K562 (cell line): ENCODE results near the gene FIS1. TPM values are rescaled to one million over a fixed set of nuclear protein-coding genes. Genes with fewer than 3 reads are reported as not detected.
"Not testable (repeated sequence)": the region's sequence is repeated elsewhere in the genome, so short reads cannot be mapped to it uniquely, and the experiment has no call there.

ENCODE experiments used
- ATAC-seq: fragments of 200-7000 bp; cut with Tn5 transposase; 3 replicates; pipeline ENCODE4 v1.9.1; 2020; ENCODE audit warnings: moderate library complexity
- BruUV-seq: library from RNA; stranded (reverse); fragments of 400-500 nt; replicated peaks from 2 replicates; lab custom pipeline; 2021; lab: Mats Ljungman, UMichigan
- CTCF ChIA-PET: fragments of 300-600 bp; formaldehyde crosslinking; extraction: SDS; loops from one replicate; lab custom pipeline; 2021; ENCODE audit warnings: low intra/inter-chr PET ratio; lab: Yijun Ruan, JAX
- POLR2A ChIA-PET: fragments of 300-600, 350-650 bp; sonication (Branson Sonifier 250); formaldehyde crosslinking; extraction: SDS; loops from one replicate; lab custom pipeline; 2021; ENCODE audit warnings: antibody characterized with exemption, inconsistent platforms; lab: Yijun Ruan, JAX
- DNase-seq, 4 experiments: peaks; one replicate each; pipeline versions ENCODE4 v3.0.0 to v3.0.0-alpha.2; 2011 to 2018; ENCODE audit warnings: low spot score in 3 of 4, mixed read lengths in 3 of 4; ENCODE audit errors: extremely low read depth in 1 of 4
- FAIRE-seq: peaks from 2 replicates; lab custom pipeline; 2011; peaks lifted over from hg19 to GRCh38; lab: Jason Lieb, UNC
- H2AFZ ChIP-seq: 2 replicates; pipeline ENCODE4 v1.6.0; 2011; ENCODE audit warnings: low read depth, low read length, control low read depth, inconsistent platforms
- H3K27ac ChIP-seq: fragments of 200-600 bp; 3 replicates; pipeline ENCODE4 v1.8.0; 2011; ENCODE audit warnings: low read depth, mild to moderate bottlenecking, control low read depth, inconsistent platforms, low read length, moderate library complexity, mixed read lengths; ENCODE audit errors: extremely low read depth
- H3K27me3 ChIP-seq, 2 experiments: fragments of 300-600 bp in 1 of 2; 2 replicates in 1 of 2; 3 replicates in 1 of 2; pipeline versions ENCODE4 v1.6.0 to v1.8.0; 2011; ENCODE audit warnings: inconsistent platforms in 2 of 2, low read length in 2 of 2, mild to moderate bottlenecking in 1 of 2, mixed read lengths in 1 of 2, moderate library complexity in 1 of 2; ENCODE audit not compliant: control insufficient read depth in 2 of 2, insufficient read depth in 2 of 2
- H3K36me3 ChIP-seq: fragments of 300-600 bp; 3 replicates; pipeline ENCODE4 v1.8.0; 2011; ENCODE audit warnings: mild to moderate bottlenecking, low read length, inconsistent platforms; ENCODE audit not compliant: control insufficient read depth, insufficient read depth
- H3K4me1 ChIP-seq, 2 experiments: fragments of 200-600 bp in 1 of 2; replicated peaks in 1 of 2; 2 replicates in 1 of 2; 3 replicates in 1 of 2; pipeline versions ENCODE4 v1.5.1 to v1.8.0; 2011; ENCODE audit warnings: inconsistent platforms in 2 of 2, low read length in 2 of 2, mild to moderate bottlenecking in 1 of 2, mixed read lengths in 1 of 2, moderate library complexity in 1 of 2; ENCODE audit not compliant: control insufficient read depth in 2 of 2, insufficient read depth in 2 of 2
- H3K4me2 ChIP-seq: 2 replicates; pipeline ENCODE4 v1.6.1; 2011; ENCODE audit warnings: low read length, control low read depth, inconsistent platforms, mixed read lengths; ENCODE audit not compliant: insufficient read depth
- H3K4me3 ChIP-seq: fragments of 200-600 bp; sonication (generic), shearing (Covaris generic); 2 replicates; pipeline ENCODE4 v1.5.1; 2016; ENCODE audit warnings: control low read depth, inconsistent platforms
- H3K79me2 ChIP-seq: fragments of 200-600 bp; 3 replicates; pipeline ENCODE4 v1.8.0; 2011; ENCODE audit warnings: low read length, inconsistent platforms; ENCODE audit not compliant: control insufficient read depth, insufficient read depth
- H3K9ac ChIP-seq, 2 experiments: 2 replicates each; pipeline versions ENCODE4 v1.6.0 to v1.6.1; 2011; ENCODE audit warnings: low read depth in 2 of 2, low read length in 2 of 2, control low read depth in 1 of 2, inconsistent platforms in 1 of 2, mild to moderate bottlenecking in 1 of 2, mixed read lengths in 1 of 2; ENCODE audit not compliant: insufficient read depth in 1 of 2
- H3K9me1 ChIP-seq: one replicate; pipeline ENCODE4 v1.6.0; 2011; ENCODE audit warnings: inconsistent platforms, mild to moderate bottlenecking, low read length, moderate library complexity; ENCODE audit not compliant: control insufficient read depth, insufficient read depth
- H3K9me3 ChIP-seq: replicated peaks from 2 replicates; pipeline ENCODE4 v1.5.1; 2011; ENCODE audit warnings: low read depth, low read length, inconsistent platforms; ENCODE audit not compliant: control insufficient read depth, insufficient read depth
- H4K20me1 ChIP-seq: replicated peaks from 2 replicates; pipeline ENCODE4 v1.6.1; 2011; ENCODE audit warnings: low read length, inconsistent platforms, mixed read lengths; ENCODE audit not compliant: control insufficient read depth, insufficient read depth
- CEBPB ChIP-seq: fragments of 450-650 bp; IDR thresholded peaks from 2 replicates; pipeline ENCODE4 v1.6.1; 2016; ENCODE audit warnings: missing genetic modification characterization, missing compliant biosample characterization
- ETV1 ChIP-seq: fragments of 450-650 bp; conservative IDR thresholded peaks from 2 replicates; pipeline ENCODE4 v1.6.1; 2016; ENCODE audit warnings: missing genetic modification characterization, control low read depth, low read depth, missing compliant biosample characterization
- GABPA ChIP-seq: fragments of 200-800 bp; sonication (Bioruptor generic); conservative IDR thresholded peaks from 2 replicates; pipeline ENCODE4 v1.6.1; 2016; ENCODE audit warnings: low read depth, missing genetic modification characterization, missing compliant biosample characterization
- NRF1 ChIP-seq, 2 experiments: fragments of 450-650 bp; IDR thresholded peaks in 1 of 2; conservative IDR thresholded peaks in 1 of 2; 2 replicates each; pipeline ENCODE4 v1.6.1; 2014; ENCODE audit warnings: mild to moderate bottlenecking in 2 of 2
- WGBS: fragments of 100-300 bp; shearing (Covaris generic); methylation state at CpG from one replicate; pipeline ENCODE4 v1.1.6; 2016; ENCODE audit warnings: low coverage, mixed read lengths; ENCODE audit not compliant: insufficient coverage; ENCODE audit errors: missing lambda C conversion rate; 5-methylcytosine and 5-hydroxymethylcytosine counted together
- in situ Hi-C: fragments of 300-500 bp; cut with MboI; formaldehyde crosslinking; loops from 4 replicates; pipeline ENCODE4 v1.15.0; 2018; ENCODE audit warnings: inconsistent platforms, mixed read lengths
- intact Hi-C: fragments of 100-400 bp; cut with micrococcal nuclease; formaldehyde crosslinking; loops from 2 replicates; pipeline ENCODE4 v1.14.2; 2022
- polyA plus RNA-seq, 8 experiments: library from polyadenylated mRNA; depleted of rRNA in 4 of 8; stranded (reverse) in 5 of 8; unstranded in 3 of 8; fragments of >200 nt; fragmentation: Nextera tagmentation in 2 of 8; fragmentation: Illumina TruSeq in 1 of 8; extraction: Ambion mirVana in 2 of 8; extraction: Trizol in 1 of 8; gene quantifications; 2 replicates each; pipeline versions ENCODE4 v1.2.1 to v1.2.3, GENCODE V29; 2011 to 2014; ENCODE audit warnings: inconsistent platforms in 1 of 8, missing spikeins in 1 of 8
- total RNA-seq, 7 experiments: library from RNA; depleted of rRNA in 6 of 7; stranded (reverse); fragments of >200 nt in 6 of 7; fragmentation: Illumina TruSeq in 2 of 7; extraction: Trizol in 2 of 7; gene quantifications; 2 replicates each; pipeline versions ENCODE4 v1.2.1 to v1.2.3, GENCODE V29; 2011 to 2021; ENCODE audit warnings: low replicate concordance in 1 of 7
- TF ChIP-seq, protein P1 (sequence below): IDR thresholded peaks from 2 replicates; pipeline ENCODE4 v1.6.1; 2011; ENCODE audit warnings: borderline replicate concordance, low read depth, mild to moderate bottlenecking, moderate library complexity, low read length; ENCODE audit not compliant: insufficient read depth, poor library complexity, severe bottlenecking

Gene FIS1
- total and polyA plus RNA-seq, 9 of the 15 experiments (the other 6 are each of a cell fraction or from before 2014, with no cell fraction given), result 86.0 to 257 (median 144) TPM

DNA sequence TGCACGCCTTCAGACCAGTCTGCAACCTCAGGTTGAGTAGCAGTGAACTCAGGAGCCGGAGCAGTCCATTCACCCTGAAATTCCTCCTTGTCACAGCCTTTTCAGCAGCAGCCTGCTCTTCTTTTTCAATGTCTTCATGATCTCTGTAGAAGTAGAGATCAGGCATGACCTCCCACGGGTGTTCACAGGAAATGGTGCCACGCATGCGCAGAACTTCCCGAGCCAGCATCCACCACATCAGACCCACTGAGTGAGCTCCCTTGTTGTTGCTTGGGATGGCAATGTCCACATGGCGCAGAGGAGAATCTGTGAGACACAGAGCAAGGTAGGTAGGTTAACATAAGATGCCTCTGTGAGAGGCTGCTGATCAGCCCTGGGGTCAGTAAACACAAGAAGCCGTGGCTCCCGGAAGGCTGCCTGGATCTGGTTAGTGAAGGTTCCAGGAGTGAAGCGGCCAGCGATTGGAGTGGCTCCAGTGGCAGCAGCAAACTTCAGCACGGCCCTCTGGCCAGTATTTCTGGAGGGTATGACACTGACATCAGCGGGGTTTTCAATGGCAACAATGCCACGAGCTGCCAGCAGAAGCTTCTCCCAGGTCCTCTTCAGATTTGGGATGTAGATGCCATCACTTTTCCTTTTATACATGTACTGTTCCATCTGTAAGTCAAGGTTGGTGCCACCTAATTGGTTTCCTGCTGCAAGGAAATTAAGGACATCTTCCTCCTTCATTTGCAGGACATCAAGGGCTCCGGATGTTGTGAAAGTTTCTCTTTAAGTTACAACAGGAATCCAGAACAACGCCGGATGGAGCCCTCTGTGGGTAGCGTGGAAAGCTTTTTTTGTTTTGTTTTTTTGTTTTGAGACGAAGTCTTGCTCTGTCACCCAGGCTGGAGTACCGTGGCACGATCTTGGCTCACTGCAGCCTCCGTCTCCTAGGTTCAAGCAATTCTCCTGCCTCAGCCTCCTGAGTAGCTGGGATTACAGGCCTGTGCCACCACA lies 40.8 kb downstream of the FIS1 start:
- H3K4me2 ChIP-seq, H3K4me3 ChIP-seq, H4K20me1 ChIP-seq, H3K27me3 ChIP-seq, H3K9me3 ChIP-seq, BruUV-seq, in situ Hi-C loops, H3K79me2 ChIP-seq, H3K27ac ChIP-seq, DNase-seq, ATAC-seq, intact Hi-C loops, H3K9me1 ChIP-seq: not testable (repeated sequence)
- FAIRE-seq, result peak; percentile 76
- H3K4me1 ChIP-seq, result peaks cover 9 to 40% of the 10 kb centered on the region in 2 experiments
- peaks cover 21% of the 10 kb centered on the region; the same call in 1 of the 3 replicates for H3K36me3 ChIP-seq
- TF ChIP-seq CEBPB (tag), result peak; percentile 34; the same call in 1 of the 2 replicates
- TF ChIP-seq NRF1 (conservative IDR thresholded peaks at IDR 0.05 in 1 of 2, IDR thresholded peaks at IDR 0.05 in 1 of 2), result peak; percentile 86 to 88
- peak; percentile 54 for TF ChIP-seq GABPA (tag)
- TF ChIP-seq ETV1 (tag), result peak; percentile 65; the same call in 1 of the 2 replicates
- TF ChIP-seq, protein P1, sequence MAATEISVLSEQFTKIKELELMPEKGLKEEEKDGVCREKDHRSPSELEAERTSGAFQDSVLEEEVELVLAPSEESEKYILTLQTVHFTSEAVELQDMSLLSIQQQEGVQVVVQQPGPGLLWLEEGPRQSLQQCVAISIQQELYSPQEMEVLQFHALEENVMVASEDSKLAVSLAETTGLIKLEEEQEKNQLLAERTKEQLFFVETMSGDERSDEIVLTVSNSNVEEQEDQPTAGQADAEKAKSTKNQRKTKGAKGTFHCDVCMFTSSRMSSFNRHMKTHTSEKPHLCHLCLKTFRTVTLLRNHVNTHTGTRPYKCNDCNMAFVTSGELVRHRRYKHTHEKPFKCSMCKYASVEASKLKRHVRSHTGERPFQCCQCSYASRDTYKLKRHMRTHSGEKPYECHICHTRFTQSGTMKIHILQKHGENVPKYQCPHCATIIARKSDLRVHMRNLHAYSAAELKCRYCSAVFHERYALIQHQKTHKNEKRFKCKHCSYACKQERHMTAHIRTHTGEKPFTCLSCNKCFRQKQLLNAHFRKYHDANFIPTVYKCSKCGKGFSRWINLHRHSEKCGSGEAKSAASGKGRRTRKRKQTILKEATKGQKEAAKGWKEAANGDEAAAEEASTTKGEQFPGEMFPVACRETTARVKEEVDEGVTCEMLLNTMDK, result peak; percentile 11
- peak overlapping the region in 1 of 2 experiments; percentile 55; a peak in 2 of 4 replicates for H3K9ac ChIP-seq
- ChIA-PET CTCF (interaction anchor here (0.6 kb wide), 1 partner anchor 81 kb away, joined by 4 read pairs; no protein-coding TSS in a partner anchor), POLR2A (interaction anchor here (0.8 to 2.0 kb wide), 6 partner anchors 10 to 30 kb away, joined by 3 to 8 read pairs (median 4); partner anchors contain the start of gene PLOD3)
- peak overlapping the region; percentile 34 for H2AFZ ChIP-seq
- 31% methylated on average over 22 of the region's 22 CpGs for WGBS
